Panc1 (cell line): ENCODE results near the gene IFIT5. TPM values are rescaled to one million over a fixed set of nuclear protein-coding genes. Genes with fewer than 3 reads are reported as not detected.

ENCODE experiments used
- ATAC-seq: fragments of 200-7000 bp; cut with Tn5 transposase; 2 replicates; pipeline ENCODE4 v1.9.1; 2020; ENCODE audit warnings: mild to moderate bottlenecking, moderate library complexity
- BruUV-seq: library from RNA; stranded (reverse); fragments of 400-500 nt; replicated peaks from 2 replicates; lab custom pipeline; 2021; lab: Mats Ljungman, UMichigan
- CTCF ChIA-PET: fragments of 300-600 bp; sonication (Branson Sonifier 250); formaldehyde crosslinking; loops from one replicate; lab custom pipeline; 2022; ENCODE audit warnings: antibody characterized with exemption; lab: Charles Lee
- POLR2A ChIA-PET: fragments of 300-600 bp; sonication (Branson Sonifier 250); formaldehyde crosslinking; loops from one replicate; lab custom pipeline; 2022; ENCODE audit warnings: antibody characterized with exemption; lab: Charles Lee
- DNase-seq: peaks from one replicate; pipeline ENCODE4 v3.0.0-alpha.2; 2010; ENCODE audit warnings: low read depth, low spot score
- H3K27ac ChIP-seq: 2 replicates; pipeline ENCODE4 v1.5.1; 2011; ENCODE audit warnings: mild to moderate bottlenecking, low read length, inconsistent platforms
- H3K27me3 ChIP-seq: fragments of 200-500 bp; sonication (Bioruptor generic); 2 replicates; pipeline ENCODE4 v1.6.0; 2014; ENCODE audit warnings: low read length, inconsistent platforms; ENCODE audit not compliant: control insufficient read depth, insufficient read depth
- H3K36me3 ChIP-seq: fragments of 200-500 bp; sonication (Bioruptor generic); 2 replicates; pipeline ENCODE4 v1.5.1; 2014; ENCODE audit warnings: inconsistent platforms, mild to moderate bottlenecking, low read length, moderate library complexity; ENCODE audit not compliant: control insufficient read depth, insufficient read depth
- H3K4me1 ChIP-seq: 2 replicates; pipeline ENCODE4 v1.5.1; 2011; ENCODE audit warnings: inconsistent platforms, mild to moderate bottlenecking, low read length, moderate library complexity; ENCODE audit not compliant: control insufficient read depth, insufficient read depth
- H3K4me3 ChIP-seq, 2 experiments: 2 replicates each; pipeline ENCODE4 v1.5.1; 2011 to 2012; ENCODE audit warnings: low read depth in 2 of 2, low read length in 2 of 2, mild to moderate bottlenecking in 2 of 2, inconsistent platforms in 1 of 2, moderate library complexity in 1 of 2
- H3K9me3 ChIP-seq: fragments of 200-500 bp; sonication (Bioruptor generic); 2 replicates; pipeline ENCODE4 v1.5.1; 2014; ENCODE audit warnings: low read depth, mild to moderate bottlenecking, inconsistent platforms, low read length, moderate library complexity; ENCODE audit not compliant: control insufficient read depth, insufficient read depth
- CTCF ChIP-seq: fragments of 450-650 bp; IDR thresholded peaks from 2 replicates; pipeline ENCODE4 v1.5.1; 2017; ENCODE audit warnings: mild to moderate bottlenecking
- POLR2AphosphoS5 ChIP-seq: IDR thresholded peaks from 2 replicates; pipeline ENCODE4 v1.6.1; 2012; ENCODE audit warnings: mild to moderate bottlenecking, low read depth, low read length, moderate library complexity
- REST ChIP-seq, 2 experiments: IDR thresholded peaks; 2 replicates each; pipeline ENCODE4 v1.6.1; 2011 to 2012; ENCODE audit warnings: low read depth in 2 of 2, control low read depth in 1 of 2, low read length in 1 of 2, mild to moderate bottlenecking in 1 of 2, moderate library complexity in 1 of 2; ENCODE audit not compliant: insufficient read depth in 1 of 2
- SIN3A ChIP-seq: IDR thresholded peaks from 2 replicates; pipeline ENCODE4 v1.6.1; 2012; ENCODE audit warnings: low read depth, mild to moderate bottlenecking, low read length, moderate library complexity, borderline replicate concordance; ENCODE audit not compliant: insufficient read depth
- TCF7L2 ChIP-seq: IDR thresholded peaks from 2 replicates; pipeline ENCODE4 v1.6.1; 2011; ENCODE audit warnings: mild to moderate bottlenecking, low read depth, low read length, inconsistent platforms
- in situ Hi-C: cut with HindIII; loops from 2 replicates; pipeline ENCODE4 v1.10.0; 2016; ENCODE audit warnings: low sequenced_read_pairs, low pct_unique_long_range_greater_than_20kb
- intact Hi-C: fragments of 100-400 bp; cut with micrococcal nuclease; formaldehyde crosslinking; loops from one replicate; pipeline ENCODE4 v1.10.0; 2022; ENCODE audit not compliant: unreplicated experiment
- total RNA-seq: library from RNA; stranded (reverse); gene quantifications from one replicate; pipeline ENCODE4 v1.2.1, GENCODE V29; 2021; ENCODE audit not compliant: unreplicated experiment

Gene IFIT5
- total RNA-seq, 1 experiment from 2014 or later: 11.1 TPM

- ChIA-PET POLR2A (no interaction called here), CTCF (no interaction called here)
- H3K27me3 ChIP-seq: no peaks in the 10 kb centered on the region
- no peak overlapping the region for H3K4me3 ChIP-seq
- H3K9me3 ChIP-seq: no peaks in the 10 kb centered on the region
- peak overlapping the region; percentile 46; the same call in 1 of the 2 replicates for H3K27ac ChIP-seq
- no peaks in the 10 kb centered on the region for H3K36me3 ChIP-seq
- in situ Hi-C loops: no loop called here
- no peak for DNase-seq
- H3K4me1 ChIP-seq: peaks cover 9% of the 10 kb centered on the region
- no peak for TF ChIP-seq POLR2AphosphoS5
- no peak for TF ChIP-seq CTCF
- TF ChIP-seq REST (IDR thresholded peaks at IDR 0.05; ENCODE audit: insufficient read depth in 1 of 2, low read depth in 2 of 2, low read length in 1 of 2): no peak
- intact Hi-C loops: no loop called here
- BruUV-seq: no TSS peak
- no peak for ATAC-seq
Measured at GRCh38 chr10:89384474-89385340, 29.7 kb upstream of the IFIT5 start.

- DNase-seq: no peak
- H3K4me1 ChIP-seq: peaks cover 27% of the 10 kb centered on the region
- no TSS peak for BruUV-seq
- peak overlapping the region; percentile 75 for H3K27ac ChIP-seq
- ATAC-seq: no peak
- no peak overlapping the region for H3K4me3 ChIP-seq
- H3K36me3 ChIP-seq: no peaks in the 10 kb centered on the region
- TF ChIP-seq TCF7L2: no peak
- TF ChIP-seq SIN3A: no peak
- TF ChIP-seq REST (IDR thresholded peaks at IDR 0.05; ENCODE audit: insufficient read depth in 1 of 2, low read depth in 2 of 2, low read length in 1 of 2): no peak
- no peak for TF ChIP-seq CTCF
- in situ Hi-C loops: no loop called here
- intact Hi-C loops: no loop called here
- no peaks in the 10 kb centered on the region for H3K27me3 ChIP-seq
- H3K9me3 ChIP-seq: no peaks in the 10 kb centered on the region
- POLR2A ChIA-PET: interaction anchor here (0.6 kb wide), 1 partner anchor 152 kb away, joined by 7 read pairs; no protein-coding TSS in a partner anchor
- CTCF ChIA-PET: interaction anchor here (0.6 to 1.6 kb wide), 3 partner anchors 19 to 302 kb away, joined by 5 to 8 read pairs (median 7); no protein-coding TSS in a partner anchor
Measured at GRCh38 chr10:89388806-89389205, 25.6 kb upstream of the IFIT5 start.
